ENCODE measurements around the gene FAAP24. TPM values are rescaled to one million over a fixed set of nuclear protein-coding genes. Genes with fewer than 3 reads are reported as not detected.
A peak's percentile ranks its signal among the peaks of the same experiment; 100 is the strongest.

Gene FAAP24, protein sequence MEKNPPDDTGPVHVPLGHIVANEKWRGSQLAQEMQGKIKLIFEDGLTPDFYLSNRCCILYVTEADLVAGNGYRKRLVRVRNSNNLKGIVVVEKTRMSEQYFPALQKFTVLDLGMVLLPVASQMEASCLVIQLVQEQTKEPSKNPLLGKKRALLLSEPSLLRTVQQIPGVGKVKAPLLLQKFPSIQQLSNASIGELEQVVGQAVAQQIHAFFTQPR
- total RNA-seq (2021; fragmentation: NEBNext Ultra II Directional; extraction: Animal tissue kit (Norgen Biotek cat#: 25700)) = 1 to 10 TPM; 1.9 to 4.2 (median 3.3) TPM
- long read RNA-seq, partial matches to known transcripts = 0 of 2 reads
- long read RNA-seq, other reads (novel, unspliced or antisense) = 1 of 2 reads

- Mint-ChIP-seq H3K27ac (peak within 1 kb of the TSS; percentile 97), H3K36me3 (ENCODE audit: low read depth) (peaks cover 18% of the 10 kb centered on the region), H3K9me3 (no peaks in the 10 kb centered on the region), H3K4me1 (ENCODE audit: low read depth) (peaks cover 6% of the 10 kb centered on the region), H3K27me3 (ENCODE audit: insufficient read depth) (peaks cover 6% of the 10 kb centered on the region), H3K4me3 (peak within 1 kb of the TSS; percentile 99)
- 0 out of 2 replicates have a peak, but pooled peaks have one; percentile 23 for TF ChIP-seq CTCF (IDR thresholded peaks at IDR 0.05)
- DNase-seq = peak; percentile 99
These were observed at the start of gene FAAP24, which contains the start of gene CEP89 for GRCh38 chr19:32971715-32972540. Gene FAAP24, plus strand, starts transcription at chr19:32972242. Its CDS starts 955 bp downstream, at chr19:32973197. Gene CEP89, minus strand, starts transcription at chr19:32971958. Its CDS starts 84 bp downstream, at chr19:32971874.

DNA sequence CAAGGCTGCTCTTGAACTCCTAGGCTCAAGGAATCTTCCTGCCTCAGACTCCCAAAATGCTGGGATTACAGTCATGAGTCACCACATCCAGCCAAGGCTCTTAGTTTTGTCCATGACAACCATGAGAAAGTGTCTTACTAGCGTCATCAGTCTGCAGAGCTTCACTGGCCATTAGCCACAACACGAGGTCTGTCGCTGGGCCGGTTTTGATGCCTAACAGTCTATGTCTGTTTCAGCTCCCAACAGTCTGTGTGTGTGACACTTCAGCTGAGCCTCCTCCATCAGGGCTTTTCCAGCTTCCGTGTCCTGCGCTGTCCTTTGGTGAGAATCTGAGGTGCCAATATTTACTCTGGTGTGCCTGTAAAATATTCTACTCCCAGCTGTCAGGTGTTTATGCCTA is 47.8 kb upstream of the FAAP24 start:
- peaks cover 15% of the 10 kb centered on the region for H3K36me3 Mint-ChIP-seq (ENCODE audit: low read depth)
- H3K4me3 Mint-ChIP-seq = no peak overlapping the region
- peak overlapping the region; percentile 50; the same call in 1 of the 2 replicates for H3K27ac Mint-ChIP-seq
- H3K27me3 Mint-ChIP-seq (ENCODE audit: insufficient read depth) = no peaks in the 10 kb centered on the region
- H3K9me3 Mint-ChIP-seq = peaks cover 7% of the 10 kb centered on the region; the same call in 1 of the 2 replicates
- no peaks in the 10 kb centered on the region for H3K4me1 Mint-ChIP-seq (ENCODE audit: low read depth)
- DNase-seq = peak; percentile 5
- TF ChIP-seq CTCF (IDR thresholded peaks at IDR 0.05) = no peak

DNA sequence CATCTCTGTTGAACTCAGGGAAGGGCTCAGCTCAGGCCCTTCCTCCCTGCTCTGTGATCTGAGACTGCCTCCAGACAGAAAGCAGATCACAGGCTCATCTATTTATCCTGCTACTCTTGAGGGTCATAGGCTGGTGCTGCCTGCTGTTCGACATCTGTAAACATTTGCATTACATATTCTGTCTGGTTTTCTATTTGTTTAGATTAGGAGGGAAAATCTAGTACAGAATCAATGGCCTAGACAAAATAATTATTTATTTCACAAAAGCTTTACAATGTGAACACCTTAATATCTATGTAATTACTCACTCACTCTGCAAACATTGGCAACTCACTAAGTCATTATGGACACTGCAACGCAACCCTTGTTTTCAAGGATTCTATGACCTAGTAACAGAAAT is 43.2 kb upstream of the FAAP24 start:
- Mint-ChIP-seq H3K27ac (no peak overlapping the region), H3K9me3 (peaks cover 7% of the 10 kb centered on the region; the same call in 1 of the 2 replicates), H3K36me3 (ENCODE audit: low read depth) (peaks cover 25% of the 10 kb centered on the region), H3K27me3 (ENCODE audit: insufficient read depth) (no peaks in the 10 kb centered on the region), H3K4me1 (ENCODE audit: low read depth) (no peaks in the 10 kb centered on the region), H3K4me3 (no peak overlapping the region)
- no peak for TF ChIP-seq CTCF (IDR thresholded peaks at IDR 0.05)
- no peak for DNase-seq

DNA sequence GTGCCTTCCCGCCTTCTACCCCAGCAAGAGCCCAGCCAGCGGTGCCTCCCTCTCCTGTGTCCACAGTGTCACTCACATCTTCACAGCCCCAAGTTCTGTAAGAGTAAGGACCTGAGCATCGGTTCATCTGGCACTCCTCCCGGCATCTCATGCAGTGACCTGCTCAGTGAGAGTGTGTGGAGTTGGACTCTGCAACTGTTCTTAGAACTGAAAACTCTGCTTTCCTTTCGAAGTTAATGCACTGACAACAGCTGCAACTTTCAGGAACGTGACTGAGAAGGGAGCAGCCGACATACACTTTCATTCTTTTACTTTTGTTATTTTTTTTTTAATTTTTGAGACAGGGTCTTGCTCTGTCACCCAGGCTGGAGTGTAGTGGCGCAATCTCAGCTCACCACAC is 41.5 kb upstream of the FAAP24 start:
- H3K4me1 Mint-ChIP-seq (ENCODE audit: low read depth) = no peaks in the 10 kb centered on the region
- no peak overlapping the region for H3K27ac Mint-ChIP-seq
- DNase-seq = no peak
- H3K9me3 Mint-ChIP-seq = peaks cover 7% of the 10 kb centered on the region; the same call in 1 of the 2 replicates
- no peaks in the 10 kb centered on the region for H3K27me3 Mint-ChIP-seq (ENCODE audit: insufficient read depth)
- no peak overlapping the region for H3K4me3 Mint-ChIP-seq
- no peak for TF ChIP-seq CTCF (IDR thresholded peaks at IDR 0.05)
- peaks cover 30% of the 10 kb centered on the region for H3K36me3 Mint-ChIP-seq (ENCODE audit: low read depth)

GRCh38 chr19:32933571-32933970 is 38.5 kb upstream of the FAAP24 start:
- no peaks in the 10 kb centered on the region for H3K4me1 Mint-ChIP-seq (ENCODE audit: low read depth)
- peaks cover 3% of the 10 kb centered on the region; the same call in 1 of the 2 replicates for H3K9me3 Mint-ChIP-seq
- no peak for TF ChIP-seq CTCF (IDR thresholded peaks at IDR 0.05)
- no peak overlapping the region for H3K4me3 Mint-ChIP-seq
- H3K36me3 Mint-ChIP-seq (ENCODE audit: low read depth) = peaks cover 35% of the 10 kb centered on the region
- no peaks in the 10 kb centered on the region for H3K27me3 Mint-ChIP-seq (ENCODE audit: insufficient read depth)
- H3K27ac Mint-ChIP-seq = no peak overlapping the region
- DNase-seq = no peak
